IMR-90 (cell line): ENCODE measurements around the gene MACF1. TPM values are rescaled to one million over a fixed set of nuclear protein-coding genes. Genes with fewer than 3 reads are reported as not detected.

Experiments used
- ATAC-seq: fragments of 200-7000 bp; cut with Tn5 transposase; 2 replicates; pipeline ENCODE4 v1.9.1; 2020; ENCODE audit warnings: low read depth, mild to moderate bottlenecking, moderate library complexity
- BruUV-seq: library from RNA; stranded (reverse); fragments of 400-500 nt; replicated peaks from 2 replicates; lab custom pipeline; 2021; lab: Mats Ljungman, UMichigan
- CTCF ChIA-PET: fragments of 300-600 bp; formaldehyde crosslinking; extraction: SDS; loops from one replicate; lab custom pipeline; 2021; ENCODE audit warnings: antibody characterized with exemption; lab: Yijun Ruan, JAX
- POLR2A ChIA-PET: fragments of 300-600 bp; sonication (Branson Sonifier 250); formaldehyde crosslinking; loops from one replicate; lab custom pipeline; 2022; ENCODE audit warnings: antibody characterized with exemption; ENCODE audit not compliant: unreplicated experiment; lab: Charles Lee
- DNase-seq: peaks from one replicate; pipeline ENCODE4 v3.0.0; 2013
- H2AFZ ChIP-seq: replicated peaks from 2 replicates; pipeline ENCODE3; 2013; ENCODE audit warnings: low read length, mild to moderate bottlenecking; ENCODE audit not compliant: poor library complexity
- H2AK5ac ChIP-seq: 2 replicates; pipeline ENCODE4 v1.6.1; 2013; ENCODE audit warnings: low read depth, low read length, inconsistent platforms
- H2AK9ac ChIP-seq: replicated peaks from 2 replicates; pipeline ENCODE3; 2013; ENCODE audit warnings: mild to moderate bottlenecking, low read depth, low read length, moderate library complexity; ENCODE audit not compliant: poor library complexity
- H2BK120ac ChIP-seq: 2 replicates; pipeline ENCODE4 v1.6.1; 2013; ENCODE audit warnings: low read depth, low read length, inconsistent platforms
- H2BK15ac ChIP-seq: 3 replicates; pipeline ENCODE4 v1.6.1; 2013; ENCODE audit warnings: low read depth, low read length, inconsistent platforms
- H2BK20ac ChIP-seq: 2 replicates; pipeline ENCODE4 v1.6.1; 2013; ENCODE audit warnings: low read depth, mild to moderate bottlenecking, inconsistent platforms, low read length, moderate library complexity
- H2BK5ac ChIP-seq: 2 replicates; pipeline ENCODE4 v1.6.1; 2013; ENCODE audit warnings: mild to moderate bottlenecking, low read depth, low read length, inconsistent platforms; ENCODE audit not compliant: poor library complexity, severe bottlenecking
- H3K14ac ChIP-seq: replicated peaks from 2 replicates; pipeline ENCODE4 v1.6.1; 2013; ENCODE audit warnings: low read depth, low read length, inconsistent platforms
- H3K18ac ChIP-seq: 2 replicates; pipeline ENCODE4 v1.6.1; 2013; ENCODE audit warnings: low read depth, low read length, control low read depth
- H3K23ac ChIP-seq: 2 replicates; pipeline ENCODE4 v1.6.1; 2013; ENCODE audit warnings: low read depth, low read length, inconsistent platforms
- H3K27ac ChIP-seq: 2 replicates; pipeline ENCODE4 v1.5.1; 2013; ENCODE audit warnings: mild to moderate bottlenecking, control low read depth, low read length; ENCODE audit not compliant: insufficient read depth
- H3K27me3 ChIP-seq: 2 replicates; pipeline ENCODE4 v1.6.1; 2013; ENCODE audit warnings: low read length; ENCODE audit not compliant: control insufficient read depth, insufficient read depth
- H3K36me3 ChIP-seq: 2 replicates; pipeline ENCODE4 v1.6.1; 2013; ENCODE audit warnings: low read length, mixed read lengths; ENCODE audit not compliant: control insufficient read depth, insufficient read depth
- H3K4ac ChIP-seq: 2 replicates; pipeline ENCODE4 v1.6.1; 2013; ENCODE audit warnings: low read depth, low read length, inconsistent platforms
- H3K4me1 ChIP-seq: 2 replicates; pipeline ENCODE4 v1.6.1; 2013; ENCODE audit warnings: low read length, mixed read lengths; ENCODE audit not compliant: control insufficient read depth, insufficient read depth
- H3K4me2 ChIP-seq: 2 replicates; pipeline ENCODE4 v1.6.1; 2013; ENCODE audit warnings: low read depth, mild to moderate bottlenecking, control low read depth, low read length, moderate library complexity
- H3K4me3 ChIP-seq: 2 replicates; pipeline ENCODE4 v1.5.1; 2013; ENCODE audit warnings: low read depth, mild to moderate bottlenecking, control low read depth, low read length, moderate library complexity; ENCODE audit not compliant: insufficient read depth
- H3K56ac ChIP-seq: 2 replicates; pipeline ENCODE4 v1.6.1; 2013; ENCODE audit warnings: low read length, inconsistent platforms; ENCODE audit not compliant: insufficient read depth; ENCODE audit errors: extremely low read depth
- H3K79me1 ChIP-seq, 2 experiments: 2 replicates each; pipeline ENCODE4 v1.6.1; 2013; ENCODE audit warnings: low read length in 2 of 2, inconsistent platforms in 1 of 2, low read depth in 1 of 2
- H3K9ac ChIP-seq: 2 replicates; pipeline ENCODE4 v1.6.1; 2013; ENCODE audit warnings: low read depth, low read length, control low read depth
- H3K9me1 ChIP-seq: 2 replicates; pipeline ENCODE4 v1.6.1; 2013; ENCODE audit warnings: low read length, inconsistent platforms; ENCODE audit not compliant: insufficient read depth
- H3K9me3 ChIP-seq: 2 replicates; pipeline ENCODE4 v1.6.1; 2013; ENCODE audit warnings: low read length; ENCODE audit not compliant: control insufficient read depth, insufficient read depth
- H4K20me1 ChIP-seq: 2 replicates; pipeline ENCODE4 v1.6.1; 2013; ENCODE audit warnings: low read length, inconsistent platforms; ENCODE audit not compliant: insufficient read depth
- H4K5ac ChIP-seq: 2 replicates; pipeline ENCODE4 v1.6.1; 2013; ENCODE audit warnings: mild to moderate bottlenecking, low read depth, low read length, control low read depth
- H4K8ac ChIP-seq, 2 experiments: 2 replicates each; pipeline ENCODE4 v1.6.1; 2013; ENCODE audit warnings: low read depth in 2 of 2, low read length in 2 of 2, control low read depth in 1 of 2, inconsistent platforms in 1 of 2
- H4K91ac ChIP-seq: 2 replicates; pipeline ENCODE4 v1.6.1; 2013; ENCODE audit warnings: low read depth, low read length, inconsistent platforms; ENCODE audit not compliant: insufficient read depth
- MXI1 ChIP-seq: IDR thresholded peaks from 2 replicates; pipeline ENCODE4 v1.6.1; 2012; ENCODE audit warnings: low read depth, mild to moderate bottlenecking, low read length, moderate library complexity, borderline replicate concordance
- RAD21 ChIP-seq: IDR thresholded peaks from 2 replicates; pipeline ENCODE4 v1.6.1; 2012; ENCODE audit warnings: low read length, improper control_type of control experiment
- dilution Hi-C: fragments of 300-500 bp; cut with HindIII; formaldehyde crosslinking; loops from one replicate; pipeline ENCODE4 v1.14.3; 2018; ENCODE audit warnings: low sequenced_read_pairs; ENCODE audit not compliant: unreplicated experiment
- in situ Hi-C: fragments of 300-500 bp; cut with MboI; formaldehyde crosslinking; loops from 3 replicates; pipeline ENCODE4 v1.14.3; 2019; ENCODE audit warnings: low sequenced_read_pairs, inconsistent platforms, mixed read lengths
- intact Hi-C: fragments of 100-400 bp; cut with micrococcal nuclease; formaldehyde crosslinking; loops from 2 replicates; pipeline ENCODE4 v1.10.0; 2022
- polyA plus RNA-seq, 3 experiments: library from polyadenylated mRNA; depleted of rRNA; stranded (reverse); fragments of >200 nt; gene quantifications; 2 replicates each; pipeline ENCODE4 v1.2.3, GENCODE V29; 2012; ENCODE audit warnings: low replicate concordance in 1 of 3
- total RNA-seq: library from RNA; depleted of rRNA; stranded (reverse); fragments of >200 nt; gene quantifications from 2 replicates; pipeline ENCODE4 v1.2.3, GENCODE V29; 2012

Gene MACF1
- total and polyA plus RNA-seq, 2 of the 4 experiments (the other 2 are of a cell fraction), result 67.6 to 369 TPM

DNA sequence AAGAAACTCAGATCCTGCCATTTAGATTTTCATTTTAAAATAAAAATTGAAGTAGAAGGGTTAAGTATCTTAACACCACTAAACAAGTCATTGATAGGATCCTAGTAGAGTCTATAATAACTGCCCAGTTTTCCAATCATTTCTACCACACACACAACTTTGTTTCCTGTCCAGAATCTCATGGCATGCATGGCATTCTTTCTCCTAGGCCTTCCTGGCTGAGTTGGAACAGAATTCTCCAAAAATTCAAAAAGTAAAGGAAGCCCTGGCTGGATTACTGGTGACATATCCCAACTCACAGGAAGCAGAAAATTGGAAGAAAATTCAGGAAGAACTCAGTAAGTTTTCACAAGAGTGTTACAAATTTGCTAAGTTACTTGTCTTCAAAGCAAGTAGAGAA, 175.5 kb downstream of the MACF1 start:
- no TSS peak for BruUV-seq
- H2BK15ac ChIP-seq, result no peak overlapping the region
- no peak overlapping the region for H4K5ac ChIP-seq
- peaks cover 9 to 27% of the 10 kb centered on the region in 2 experiments for H3K79me1 ChIP-seq
- no peak overlapping the region for H4K91ac ChIP-seq
- no peak overlapping the region for H3K18ac ChIP-seq
- no peak overlapping the region for H3K9ac ChIP-seq
- H3K4me2 ChIP-seq, result no peak overlapping the region
- in situ Hi-C loops, result no loop called here
- no peak overlapping the region for H2BK20ac ChIP-seq
- H3K4ac ChIP-seq, result no peak overlapping the region
- H2AFZ ChIP-seq, result no peak overlapping the region
- no peaks in the 10 kb centered on the region for H3K9me3 ChIP-seq
- H3K36me3 ChIP-seq, result peaks cover 24% of the 10 kb centered on the region
- H3K4me1 ChIP-seq, result 0 out of 2 replicates have a peak, but pooled peaks cover 2% of the 10 kb centered on the region
- H3K27ac ChIP-seq, result no peak overlapping the region
- no peak overlapping the region for H3K56ac ChIP-seq
- no peak overlapping the region for H3K14ac ChIP-seq
- dilution Hi-C loops, result no loop called here
- POLR2A ChIA-PET, result interaction anchor here (0.7 kb wide), 1 partner anchor 82 kb away, joined by 3 read pairs; no protein-coding TSS in a partner anchor
- H2AK9ac ChIP-seq, result no peak overlapping the region
- no peak overlapping the region for H2BK120ac ChIP-seq
- peak overlapping the region; percentile 32 for H2BK5ac ChIP-seq
- no peak overlapping the region for H2AK5ac ChIP-seq
- DNase-seq (no peak), ATAC-seq (no peak)
- H4K8ac ChIP-seq, result no peak overlapping the region
- no peak overlapping the region for H3K23ac ChIP-seq
- peaks cover 7% of the 10 kb centered on the region for H3K9me1 ChIP-seq
- TF ChIP-seq MXI1, result no peak
- TF ChIP-seq RAD21, result no peak
- intact Hi-C loops, result no loop called here
- no peaks in the 10 kb centered on the region for H3K27me3 ChIP-seq
- no peak overlapping the region for H3K4me3 ChIP-seq
- CTCF ChIA-PET, result interaction anchor here (1.5 kb wide), 1 partner anchor 31 kb away, joined by 3 read pairs; no protein-coding TSS in a partner anchor
- H4K20me1 ChIP-seq, result no peaks in the 10 kb centered on the region
